Endothelial cell of umbilical vein (primary cell): ENCODE data around the gene HYDIN.

Source experiments
- CTCF ChIP-seq, 2 donors: IDR thresholded peaks; 1 replicate in 1 of 2; 2 replicates in 1 of 2; pipeline ENCODE4 v1.5.1; 2011; ENCODE audit warnings: low read length in 2 of 2, mild to moderate bottlenecking in 2 of 2, moderate library complexity in 2 of 2, control low read depth in 1 of 2, inconsistent platforms in 1 of 2, low read depth in 1 of 2; ENCODE audit not compliant: insufficient read depth in 1 of 2; ENCODE audit errors: extremely low read depth in 1 of 2
- EZH2 ChIP-seq: IDR thresholded peaks from 2 replicates; pipeline ENCODE4 v1.6.1; 2012; ENCODE audit warnings: borderline replicate concordance, low read depth, mild to moderate bottlenecking, moderate library complexity, low read length, inconsistent platforms; ENCODE audit not compliant: severe bottlenecking
- JUN ChIP-seq: IDR thresholded peaks from 2 replicates; pipeline ENCODE4 v1.6.1; 2011; ENCODE audit warnings: borderline replicate concordance, low read depth; ENCODE audit not compliant: insufficient read length, insufficient read depth
- POLR2A ChIP-seq: IDR thresholded peaks from 2 replicates; pipeline ENCODE4 v1.6.1; 2012; ENCODE audit warnings: low read depth, mild to moderate bottlenecking, control low read depth, low read length
- POLR2AphosphoS5 ChIP-seq: IDR thresholded peaks from 2 replicates; pipeline ENCODE4 v1.6.1; 2012; ENCODE audit warnings: low read depth, mild to moderate bottlenecking, control low read depth, low read length, moderate library complexity; ENCODE audit not compliant: insufficient read depth

- TF ChIP-seq EZH2 (no peak), CTCF (IDR thresholded peaks at IDR 0.05; ENCODE audit: extremely low read depth in 1 of 2, insufficient read depth in 1 of 2, low read depth in 1 of 2, low read length in 2 of 2) (no peak), POLR2A (no peak), POLR2AphosphoS5 (no peak), JUN (no peak)
Measured at GRCh38 chr16:70784692-70785555, 445.6 kb downstream of the HYDIN start.
